AG04449 (cell line): ENCODE measurements around the gene THSD1.

Experiments
- CTCF ChIA-PET: fragments of 350-600 bp; formaldehyde crosslinking; extraction: SDS; loops from one replicate; lab custom pipeline; 2021; ENCODE audit warnings: antibody characterized with exemption; lab: Yijun Ruan, JAX
- POLR2A ChIA-PET: fragments of 400-600, 350-600 bp; formaldehyde crosslinking; extraction: SDS; loops from one replicate; lab custom pipeline; 2020; ENCODE audit warnings: antibody characterized with exemption, inconsistent platforms; lab: Yijun Ruan, JAX
- DNase-seq: peaks from one replicate; pipeline ENCODE4 v3.0.0-alpha.2; 2010; ENCODE audit warnings: low read depth, low spot score
- H3K4me3 ChIP-seq: 2 replicates; pipeline ENCODE4 v1.5.1; 2011; ENCODE audit warnings: low read depth, mild to moderate bottlenecking, control low read depth, low read length
- TF ChIP-seq, protein P1 (sequence below): IDR thresholded peaks from one replicate; pipeline ENCODE4 v1.5.1; 2011; ENCODE audit warnings: mild to moderate bottlenecking, moderate library complexity, low read length, control low read depth, inconsistent platforms; ENCODE audit not compliant: insufficient read depth; ENCODE audit errors: missing control alignments

THSD1 gene

DNA sequence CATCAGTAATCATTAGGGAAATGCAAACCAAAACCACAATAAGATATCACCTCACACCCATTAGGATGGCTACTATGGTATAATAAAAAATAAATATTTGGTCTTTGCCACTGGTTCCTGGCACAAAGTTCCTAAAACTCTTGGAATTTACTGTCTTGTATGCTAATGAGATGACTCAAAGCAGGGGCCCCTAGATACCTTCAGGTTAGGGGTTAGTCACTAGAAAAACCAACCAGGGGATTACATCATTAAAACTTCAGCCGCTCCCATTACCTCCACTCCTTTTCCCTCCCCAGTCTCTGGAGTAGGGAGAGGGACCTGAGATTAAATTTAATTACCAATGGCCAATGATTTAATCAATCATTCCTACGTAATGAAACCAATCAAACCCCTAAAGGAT lies 49.6 kb downstream of the THSD1 start:
- ChIA-PET POLR2A (no interaction called here), CTCF (interaction anchor here (0.7 to 1.0 kb wide), 2 partner anchors 10 to 95 kb away, joined by 3 read pairs; no protein-coding TSS in a partner anchor)
- DNase-seq = no peak
- TF ChIP-seq, protein P1, sequence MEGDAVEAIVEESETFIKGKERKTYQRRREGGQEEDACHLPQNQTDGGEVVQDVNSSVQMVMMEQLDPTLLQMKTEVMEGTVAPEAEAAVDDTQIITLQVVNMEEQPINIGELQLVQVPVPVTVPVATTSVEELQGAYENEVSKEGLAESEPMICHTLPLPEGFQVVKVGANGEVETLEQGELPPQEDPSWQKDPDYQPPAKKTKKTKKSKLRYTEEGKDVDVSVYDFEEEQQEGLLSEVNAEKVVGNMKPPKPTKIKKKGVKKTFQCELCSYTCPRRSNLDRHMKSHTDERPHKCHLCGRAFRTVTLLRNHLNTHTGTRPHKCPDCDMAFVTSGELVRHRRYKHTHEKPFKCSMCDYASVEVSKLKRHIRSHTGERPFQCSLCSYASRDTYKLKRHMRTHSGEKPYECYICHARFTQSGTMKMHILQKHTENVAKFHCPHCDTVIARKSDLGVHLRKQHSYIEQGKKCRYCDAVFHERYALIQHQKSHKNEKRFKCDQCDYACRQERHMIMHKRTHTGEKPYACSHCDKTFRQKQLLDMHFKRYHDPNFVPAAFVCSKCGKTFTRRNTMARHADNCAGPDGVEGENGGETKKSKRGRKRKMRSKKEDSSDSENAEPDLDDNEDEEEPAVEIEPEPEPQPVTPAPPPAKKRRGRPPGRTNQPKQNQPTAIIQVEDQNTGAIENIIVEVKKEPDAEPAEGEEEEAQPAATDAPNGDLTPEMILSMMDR = no peak
- H3K4me3 ChIP-seq = no peak overlapping the region

DNA sequence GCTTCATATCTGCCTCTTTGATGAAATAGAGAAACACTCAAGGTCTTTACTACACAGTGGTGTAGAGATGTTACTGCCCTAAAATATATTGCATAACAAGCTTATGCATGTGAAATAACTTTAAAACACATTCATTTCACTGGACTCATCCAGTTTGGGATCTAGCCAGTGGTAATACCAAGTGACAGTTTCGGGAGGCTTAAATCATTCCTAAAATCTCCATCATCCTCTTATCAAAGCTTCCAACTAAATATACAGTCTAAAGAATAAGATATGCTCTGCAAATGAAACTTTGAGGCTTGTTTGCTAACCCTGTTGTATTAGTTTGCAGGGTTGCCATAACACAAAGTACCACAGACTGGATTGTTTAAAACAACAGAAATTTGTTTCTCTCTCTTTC lies 52.8 kb downstream of the THSD1 start:
- CTCF ChIA-PET = interaction anchor here (1.9 to 15.6 kb wide), 2 partner anchors 10 to 97 kb away, joined by 10 to 300 read pairs; partner anchors contain the start of gene VPS36

DNA sequence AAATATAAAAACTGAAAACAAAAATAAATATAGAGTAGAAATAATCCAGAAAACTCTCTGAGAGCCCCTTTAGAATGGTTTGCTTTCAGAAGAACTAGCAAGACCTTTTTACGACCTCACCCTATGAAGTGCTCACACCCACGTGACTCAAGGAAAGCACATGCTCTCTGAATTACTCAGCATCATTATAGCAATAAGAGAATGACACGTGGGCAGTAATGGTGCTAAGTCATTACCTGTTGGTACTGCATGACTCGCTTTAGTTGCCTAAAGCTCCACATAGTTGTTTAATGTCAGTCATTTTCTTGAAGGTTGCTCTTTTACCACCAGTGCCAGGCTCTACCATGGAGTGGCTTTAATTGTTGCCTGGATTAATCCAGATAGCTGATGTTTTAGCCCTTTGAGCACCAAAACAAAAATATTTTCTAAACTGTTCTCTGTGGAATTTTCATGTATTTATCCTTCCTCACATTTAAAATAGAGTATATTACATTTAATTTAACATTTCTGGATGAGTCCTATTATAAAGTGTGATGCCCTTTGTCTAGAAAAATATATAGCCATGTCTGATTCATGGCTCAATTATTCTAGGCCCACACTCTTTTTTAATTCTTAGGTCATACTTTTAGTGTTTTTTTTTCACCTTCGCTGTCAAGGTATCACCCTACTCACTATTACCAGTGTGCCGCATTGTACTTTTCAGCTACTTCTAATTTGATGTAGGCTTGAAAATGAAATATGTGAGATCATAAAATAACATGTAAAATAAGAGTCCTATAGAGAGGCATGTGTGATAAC lies 56.8 kb downstream of the THSD1 start:
- CTCF ChIA-PET = interaction anchor here (1.0 to 15.6 kb wide), 2 partner anchors 12 to 101 kb away, joined by 4 to 300 read pairs; partner anchors contain the start of gene VPS36

More for the DNA sequence above, 52.8 kb downstream of the THSD1 start:
- no peak for DNase-seq
- no peak overlapping the region for H3K4me3 ChIP-seq
- TF ChIP-seq, protein P1 = no peak
- POLR2A ChIA-PET = interaction anchor here (0.5 to 0.7 kb wide), 3 partner anchors 19 to 94 kb away, joined by 3 to 5 read pairs (median 3); no protein-coding TSS in a partner anchor

DNA sequence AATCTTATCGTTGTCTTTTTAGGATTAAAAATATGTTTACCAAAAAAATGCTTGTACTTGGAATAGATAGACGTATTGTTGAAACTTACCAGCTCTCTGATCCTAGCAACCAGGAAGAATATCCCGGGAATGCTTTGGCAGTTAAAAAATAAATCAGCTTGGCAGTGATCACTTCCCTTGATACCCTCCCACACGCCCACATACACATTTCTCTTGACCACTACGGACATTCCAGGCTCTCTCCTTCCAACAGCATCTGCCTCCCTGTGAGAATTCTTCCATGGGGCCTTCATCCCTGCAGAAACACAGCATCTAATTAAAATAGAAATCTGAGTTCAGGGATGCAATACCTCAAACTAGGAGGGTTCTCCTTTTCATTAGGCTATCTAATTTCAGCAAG lies 57.9 kb downstream of the THSD1 start:
- TF ChIP-seq, protein P1 = no peak
- no peak overlapping the region for H3K4me3 ChIP-seq
- CTCF ChIA-PET = interaction anchor here (1.3 to 15.6 kb wide), 3 partner anchors 10 to 102 kb away, joined by 3 to 300 read pairs (median 4); partner anchors contain the start of gene VPS36
- peak; percentile 70 for DNase-seq
- POLR2A ChIA-PET = interaction anchor here (1.1 to 1.7 kb wide), 2 partner anchors 102 to 895 kb away, joined by 3 to 6 read pairs; partner anchors contain the start of genes INTS6 and VPS36

More for the DNA sequence above, 56.8 kb downstream of the THSD1 start:
- no peak overlapping the region for H3K4me3 ChIP-seq
- DNase-seq = no peak
- POLR2A ChIA-PET = no interaction called here
- TF ChIP-seq, protein P1 = no peak

DNA sequence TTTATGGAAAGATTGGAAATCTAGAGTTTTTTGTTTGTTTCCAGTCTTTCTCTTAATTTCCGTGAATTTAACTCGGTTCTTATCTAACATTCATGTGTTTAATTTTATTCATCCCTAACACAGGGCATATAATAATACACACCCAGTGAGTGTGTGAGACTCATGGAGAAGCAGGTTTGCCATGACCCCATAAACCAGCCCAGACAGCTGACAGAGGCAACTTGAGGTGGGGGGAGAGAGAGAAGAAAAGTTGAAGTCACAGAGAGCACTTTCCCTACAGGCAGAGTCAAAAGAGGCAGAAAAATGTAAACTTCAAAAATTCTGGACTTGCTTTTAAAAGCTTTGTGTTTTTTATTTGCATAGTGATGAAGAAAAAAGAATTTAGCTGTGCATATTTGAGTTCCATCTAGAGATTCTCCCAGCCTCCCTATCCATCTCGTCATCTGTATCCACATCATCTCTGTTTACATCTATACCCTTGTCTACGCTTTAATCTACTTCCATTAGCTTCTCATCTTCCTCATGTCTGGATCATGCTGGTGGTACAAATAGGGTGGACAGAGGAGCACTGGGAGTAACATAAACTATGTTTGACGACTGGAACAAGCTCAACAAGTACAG lies 60.2 kb downstream of the THSD1 start:
- ChIA-PET CTCF (interaction anchor here (0.9 to 15.6 kb wide), 4 partner anchors 9 to 104 kb away, joined by 3 to 300 read pairs (median 4); partner anchors contain the start of gene VPS36), POLR2A (interaction anchor here (1.3 kb wide), 1 partner anchor 104 kb away, joined by 4 read pairs; no protein-coding TSS in a partner anchor)
- TF ChIP-seq, protein P1 = no peak
- no peak overlapping the region for H3K4me3 ChIP-seq
- DNase-seq = no peak
